GM13976 (cell line): ENCODE data around the gene TRIM24.

ENCODE experiments used
- DNase-seq: peaks from one replicate; pipeline ENCODE4 v3.0.0; 2012; ENCODE audit warnings: low spot score
- in situ Hi-C: fragments of 300-500 bp; cut with MboI; formaldehyde crosslinking; loops from one replicate; pipeline ENCODE4 v1.12.0; 2022; ENCODE audit warnings: low sequenced_read_pairs, mixed read lengths, inconsistent platforms; ENCODE audit not compliant: unreplicated experiment
- TF ChIP-seq, protein P1 (sequence below): IDR thresholded peaks from 2 replicates; pipeline ENCODE4 v1.5.1; 2012; ENCODE audit warnings: borderline replicate concordance, mild to moderate bottlenecking; ENCODE audit not compliant: insufficient read depth; ENCODE audit errors: extremely low read depth, missing control alignments, control extremely low read depth

Gene TRIM24

DNA sequence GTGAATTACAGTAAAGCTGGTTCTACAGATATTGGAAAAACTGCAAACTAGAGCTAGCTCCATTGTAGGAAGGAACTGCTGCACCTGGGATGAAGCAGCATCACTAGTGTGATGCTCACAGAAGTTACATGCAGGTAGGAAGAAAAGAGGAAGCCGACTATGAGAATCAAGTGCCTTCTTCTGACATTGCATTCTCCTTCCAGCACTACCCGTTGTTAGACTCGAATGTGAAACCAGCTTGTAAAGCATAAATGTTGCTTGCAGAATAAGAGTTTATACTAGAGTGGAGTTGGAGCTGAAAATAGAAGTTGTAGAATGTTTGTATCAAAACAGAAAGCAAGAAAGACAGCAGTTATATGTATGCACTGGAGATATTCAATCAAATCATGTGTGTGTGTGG lies 49.9 kb downstream of the TRIM24 start:
- TF ChIP-seq, protein P1, sequence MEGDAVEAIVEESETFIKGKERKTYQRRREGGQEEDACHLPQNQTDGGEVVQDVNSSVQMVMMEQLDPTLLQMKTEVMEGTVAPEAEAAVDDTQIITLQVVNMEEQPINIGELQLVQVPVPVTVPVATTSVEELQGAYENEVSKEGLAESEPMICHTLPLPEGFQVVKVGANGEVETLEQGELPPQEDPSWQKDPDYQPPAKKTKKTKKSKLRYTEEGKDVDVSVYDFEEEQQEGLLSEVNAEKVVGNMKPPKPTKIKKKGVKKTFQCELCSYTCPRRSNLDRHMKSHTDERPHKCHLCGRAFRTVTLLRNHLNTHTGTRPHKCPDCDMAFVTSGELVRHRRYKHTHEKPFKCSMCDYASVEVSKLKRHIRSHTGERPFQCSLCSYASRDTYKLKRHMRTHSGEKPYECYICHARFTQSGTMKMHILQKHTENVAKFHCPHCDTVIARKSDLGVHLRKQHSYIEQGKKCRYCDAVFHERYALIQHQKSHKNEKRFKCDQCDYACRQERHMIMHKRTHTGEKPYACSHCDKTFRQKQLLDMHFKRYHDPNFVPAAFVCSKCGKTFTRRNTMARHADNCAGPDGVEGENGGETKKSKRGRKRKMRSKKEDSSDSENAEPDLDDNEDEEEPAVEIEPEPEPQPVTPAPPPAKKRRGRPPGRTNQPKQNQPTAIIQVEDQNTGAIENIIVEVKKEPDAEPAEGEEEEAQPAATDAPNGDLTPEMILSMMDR: no peak
- in situ Hi-C loops: no loop called here
- DNase-seq: no peak

DNA sequence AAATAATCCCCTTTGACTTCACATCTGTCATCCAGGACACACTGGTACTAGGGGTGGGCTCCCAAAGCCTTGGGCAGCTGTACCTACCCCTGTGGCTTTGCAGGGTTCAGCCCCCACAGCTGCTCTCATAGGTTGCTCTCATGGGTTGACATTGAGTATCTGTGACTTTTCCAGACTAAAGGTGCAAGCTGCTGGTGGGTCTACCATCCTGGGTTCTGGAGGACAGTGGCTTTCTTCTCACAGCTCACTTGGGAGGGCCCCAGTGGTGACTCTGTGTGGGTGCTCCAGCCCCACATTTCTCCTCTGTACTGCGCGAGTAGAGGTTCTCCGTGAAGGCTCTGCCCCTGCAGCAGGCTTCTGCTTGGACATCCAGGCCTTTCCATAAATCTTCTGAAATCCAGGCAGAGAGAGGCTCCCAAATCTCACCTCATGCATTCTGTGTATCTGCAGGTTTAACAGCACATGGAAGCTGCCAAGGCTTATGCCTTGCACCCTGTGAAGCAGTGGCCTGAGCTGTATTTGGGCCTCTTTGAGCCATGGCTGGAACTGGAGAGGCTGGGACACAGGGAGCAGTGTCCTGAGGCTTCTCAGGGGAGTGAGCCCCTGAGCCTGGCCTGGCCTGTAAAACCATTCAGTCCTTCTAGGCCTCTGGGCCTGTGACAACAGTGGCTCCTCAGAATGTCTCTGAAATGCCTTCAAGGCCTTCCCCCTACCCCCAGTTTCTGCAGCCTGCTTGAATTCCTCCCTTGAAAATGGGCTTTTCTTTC lies 52.2 kb downstream of the TRIM24 start:
- DNase-seq: no peak

DNA sequence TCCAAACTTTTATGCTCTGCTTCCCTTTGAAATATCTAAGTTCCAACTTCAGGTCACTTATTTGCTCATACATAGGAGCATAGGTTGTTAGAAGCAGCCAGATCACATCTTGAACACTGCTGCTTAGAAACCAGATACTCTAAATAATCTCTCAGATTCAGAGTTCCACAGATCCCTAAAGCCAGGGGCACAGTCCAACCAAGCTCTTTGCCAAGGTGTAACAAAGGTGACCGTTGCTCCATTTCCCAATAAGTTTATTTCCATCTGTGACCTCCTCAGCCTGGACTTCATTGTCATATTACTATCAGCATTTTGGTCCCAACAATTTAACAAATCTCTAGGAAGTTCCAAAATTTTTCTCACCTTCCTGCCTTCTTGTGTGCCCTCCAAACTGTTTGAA lies 52.8 kb downstream of the TRIM24 start:
- in situ Hi-C loops: no loop called here
- TF ChIP-seq, protein P1: no peak
- DNase-seq: no peak

More for the DNA sequence above, 52.2 kb downstream of the TRIM24 start:
- TF ChIP-seq, protein P1: no peak
- in situ Hi-C loops: no loop called here

DNA sequence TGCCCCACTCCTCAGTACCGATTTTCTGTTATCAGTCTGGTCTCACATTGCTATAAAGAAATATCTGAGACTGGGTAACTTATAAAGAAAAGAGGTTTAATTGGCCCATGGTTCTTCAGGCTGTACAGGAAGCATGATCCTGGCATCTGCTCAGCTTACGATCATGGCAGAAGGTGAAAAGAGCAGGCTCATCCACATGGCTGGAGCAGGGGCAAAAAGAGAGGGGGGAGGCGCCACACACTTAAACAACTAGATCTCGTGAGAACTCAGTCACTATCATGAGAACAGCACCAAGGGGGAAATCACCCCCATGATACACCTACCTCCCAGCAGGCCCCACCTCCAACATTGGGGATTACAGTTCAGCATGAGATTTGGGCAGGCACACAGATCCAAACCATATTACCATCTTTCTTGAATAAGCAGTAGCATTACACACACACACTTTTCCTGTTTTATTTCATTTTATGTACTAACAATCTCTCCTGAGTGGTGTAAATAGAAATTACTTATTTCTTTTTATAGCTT lies 53.3 kb downstream of the TRIM24 start:
- TF ChIP-seq, protein P1: no peak
- in situ Hi-C loops: no loop called here
- no peak for DNase-seq

DNA sequence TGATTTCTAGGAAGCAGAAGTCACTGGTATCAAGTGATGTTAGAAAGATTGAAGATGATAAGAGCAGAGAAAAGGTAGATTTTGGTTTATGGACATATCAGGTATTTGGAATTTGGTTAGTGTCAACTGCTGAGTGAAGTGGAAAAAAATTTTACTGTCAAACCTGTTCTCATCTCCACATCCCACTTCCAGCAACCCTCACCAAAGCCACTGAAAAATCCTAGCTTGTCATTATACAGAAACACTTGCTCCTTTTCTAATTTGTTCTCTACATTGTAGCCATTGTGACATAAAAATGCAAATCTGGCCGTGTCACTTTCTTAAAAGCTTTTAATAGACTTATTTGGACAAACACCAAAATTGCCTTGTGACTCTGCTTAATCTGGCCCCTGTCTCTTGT lies 54.0 kb downstream of the TRIM24 start:
- TF ChIP-seq, protein P1: no peak
- DNase-seq: no peak
- in situ Hi-C loops: no loop called here

DNA sequence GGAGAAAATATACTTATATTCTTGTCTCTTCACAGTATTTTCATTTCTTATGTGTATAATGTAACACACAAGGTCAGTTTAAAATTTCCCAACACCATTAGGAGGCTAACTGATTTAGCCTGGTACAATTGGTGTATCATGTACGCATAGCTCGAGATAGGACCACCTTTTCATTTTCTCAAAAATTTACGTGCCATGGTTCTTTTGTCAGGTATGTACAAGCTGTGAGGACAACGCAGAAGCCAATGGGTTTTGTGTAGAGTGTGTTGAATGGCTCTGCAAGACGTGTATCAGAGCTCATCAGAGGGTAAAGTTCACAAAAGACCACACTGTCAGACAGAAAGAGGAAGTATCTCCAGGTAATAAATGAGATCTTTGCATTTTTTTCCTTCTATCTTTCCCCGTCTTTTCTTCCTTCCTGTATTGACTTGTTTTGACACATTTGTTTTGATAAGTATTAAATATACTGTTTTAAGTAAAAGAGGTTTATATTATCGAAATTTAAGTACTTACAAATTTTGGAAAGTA lies 55.0 kb downstream of the TRIM24 start:
- in situ Hi-C loops: no loop called here
- DNase-seq: peak; percentile 38
- TF ChIP-seq, protein P1: no peak
